Transverse colon (tissue), 4 donors: ENCODE data around the gene SWSAP1.

Source experiments
- EP300 ChIP-seq: sonication (generic); formaldehyde crosslinking; IDR thresholded peaks from one replicate; pipeline ENCODE4 v1.6.1; 2017; ENCODE audit warnings: antibody characterized with exemption, low read depth
- POLR2AphosphoS5 ChIP-seq, 3 donors: sonication (generic); formaldehyde crosslinking; IDR thresholded peaks; one replicate each; pipeline ENCODE4 v1.6.1; 2016; ENCODE audit warnings: antibody characterized with exemption in 3 of 3
- TF ChIP-seq, protein P1 (sequence below), 5 experiments: fragments of 200-600 bp in 3 of 5; fragments of 450-650 bp in 2 of 5; sonication (generic) in 3 of 5; IDR thresholded peaks; 1 replicate in 2 of 5; 2 replicates in 3 of 5; pipeline ENCODE4 v1.5.1; 2016 to 2017; ENCODE audit warnings: antibody characterized with exemption in 5 of 5, inconsistent platforms in 3 of 5, mild to moderate bottlenecking in 2 of 5, moderate library complexity in 1 of 5

DNA sequence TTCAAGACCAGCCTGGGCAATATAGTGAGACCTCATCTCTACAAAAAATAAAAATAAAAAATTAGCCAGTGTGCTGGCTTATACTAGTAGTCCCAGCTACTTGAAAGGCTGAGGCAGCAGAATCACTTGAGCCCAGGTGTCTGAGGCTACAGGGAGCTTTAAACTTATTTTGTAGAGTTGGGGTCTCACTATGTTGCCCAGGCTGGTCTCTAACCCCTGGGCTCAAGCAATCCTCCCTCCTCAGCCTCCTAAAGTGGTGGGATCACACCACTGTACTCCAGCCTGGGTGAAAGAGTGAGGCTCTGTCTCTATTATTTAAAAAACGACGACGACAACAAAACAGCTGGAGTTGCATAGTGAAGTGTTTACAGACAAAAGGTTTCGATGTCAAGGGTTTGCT lies 43.0 kb upstream of the SWSAP1 start:
- TF ChIP-seq EP300 (no peak), POLR2AphosphoS5 (IDR thresholded peaks at IDR 0.05) (no peak)
- TF ChIP-seq, protein P1, sequence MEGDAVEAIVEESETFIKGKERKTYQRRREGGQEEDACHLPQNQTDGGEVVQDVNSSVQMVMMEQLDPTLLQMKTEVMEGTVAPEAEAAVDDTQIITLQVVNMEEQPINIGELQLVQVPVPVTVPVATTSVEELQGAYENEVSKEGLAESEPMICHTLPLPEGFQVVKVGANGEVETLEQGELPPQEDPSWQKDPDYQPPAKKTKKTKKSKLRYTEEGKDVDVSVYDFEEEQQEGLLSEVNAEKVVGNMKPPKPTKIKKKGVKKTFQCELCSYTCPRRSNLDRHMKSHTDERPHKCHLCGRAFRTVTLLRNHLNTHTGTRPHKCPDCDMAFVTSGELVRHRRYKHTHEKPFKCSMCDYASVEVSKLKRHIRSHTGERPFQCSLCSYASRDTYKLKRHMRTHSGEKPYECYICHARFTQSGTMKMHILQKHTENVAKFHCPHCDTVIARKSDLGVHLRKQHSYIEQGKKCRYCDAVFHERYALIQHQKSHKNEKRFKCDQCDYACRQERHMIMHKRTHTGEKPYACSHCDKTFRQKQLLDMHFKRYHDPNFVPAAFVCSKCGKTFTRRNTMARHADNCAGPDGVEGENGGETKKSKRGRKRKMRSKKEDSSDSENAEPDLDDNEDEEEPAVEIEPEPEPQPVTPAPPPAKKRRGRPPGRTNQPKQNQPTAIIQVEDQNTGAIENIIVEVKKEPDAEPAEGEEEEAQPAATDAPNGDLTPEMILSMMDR (IDR thresholded peaks at IDR 0.05) = no peak
